ENCODE measurements around the gene ACKR4. TPM values are rescaled to one million over a fixed set of nuclear protein-coding genes. Genes with fewer than 3 reads are reported as not detected.

ACKR4 gene
- total RNA-seq, 1 experiment from 2014 or later: not detected

DNA sequence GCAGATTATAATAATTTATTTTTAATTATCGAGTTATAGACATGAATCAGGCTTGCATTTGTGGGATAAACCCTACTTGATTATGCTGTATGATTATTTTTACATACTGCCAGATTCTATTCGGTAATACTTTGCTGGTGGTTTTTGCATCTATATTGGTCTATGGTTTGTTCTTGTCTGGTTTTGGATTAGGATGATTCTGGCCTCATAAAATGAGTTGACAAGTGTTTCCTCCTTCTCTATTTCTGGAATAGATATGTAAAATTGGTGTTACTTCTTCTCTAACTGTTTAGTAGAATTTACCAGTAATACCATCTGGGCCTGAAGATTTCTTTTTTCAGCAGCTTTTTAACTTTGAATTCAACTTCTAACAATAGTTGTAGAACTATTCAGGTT lies 33.0 kb upstream of the ACKR4 start (continued):
- TF ChIP-seq FOXP4 (CRISPR knock-in tag; IDR thresholded peaks at IDR 0.05): no peak
- no peak for TF ChIP-seq CBFB (CRISPR knock-in tag; IDR thresholded peaks at IDR 0.05; ENCODE audit: low read depth)
- no peak for TF ChIP-seq NR2C2 (CRISPR knock-in tag; IDR thresholded peaks at IDR 0.05)
- no peak for TF ChIP-seq IRF1 (CRISPR knock-in tag; IDR thresholded peaks at IDR 0.05)
- no peak for TF ChIP-seq ZNF671 (CRISPR knock-in tag; IDR thresholded peaks at IDR 0.05)
- no peak for TF ChIP-seq ZBTB21 (CRISPR knock-in tag; IDR thresholded peaks at IDR 0.05; ENCODE audit: borderline replicate concordance)

- CTCF ChIA-PET: interaction anchor here (1.1 kb wide), 1 partner anchor 11 kb away, joined by 4 read pairs; no protein-coding TSS in a partner anchor
- Mint-ChIP-seq H3K9me3 (peaks cover 11% of the 10 kb centered on the region), H3K27ac (no peak overlapping the region), H3K27me3 (ENCODE audit: low read depth) (no peaks in the 10 kb centered on the region), H3K4me3 (no peak overlapping the region), H3K36me3 (peaks cover 14% of the 10 kb centered on the region), H3K4me1 (no peaks in the 10 kb centered on the region)
- POLR2A ChIA-PET: no interaction called here
- no peak for TF ChIP-seq GABPB1 (CRISPR knock-in tag; IDR thresholded peaks at IDR 0.05)
- no peak for TF ChIP-seq TP53 (CRISPR knock-in tag; IDR thresholded peaks at IDR 0.05)
- no peak for TF ChIP-seq ZNF425 (CRISPR knock-in tag; conservative IDR thresholded peaks at IDR 0.05)
- no peak for TF ChIP-seq RELA (CRISPR knock-in tag; IDR thresholded peaks at IDR 0.05; ENCODE audit: borderline replicate concordance)
- TF ChIP-seq MYBL2 (CRISPR knock-in tag; IDR thresholded peaks at IDR 0.05): no peak
- DNase-seq (ENCODE audit: low spot score) (no peak), ATAC-seq (no peak)
Measured at GRCh38 chr3:132568422-132568821, 28.6 kb upstream of the ACKR4 start.

GRCh38 chr3:132569153-132569552 lies 27.9 kb upstream of the ACKR4 start:
- DNase-seq (ENCODE audit: low spot score) (no peak), ATAC-seq (no peak)
- Mint-ChIP-seq H3K27ac (no peak overlapping the region), H3K4me1 (no peaks in the 10 kb centered on the region), H3K4me3 (no peak overlapping the region), H3K9me3 (peaks cover 11% of the 10 kb centered on the region), H3K27me3 (ENCODE audit: low read depth) (no peaks in the 10 kb centered on the region), H3K36me3 (peaks cover 14% of the 10 kb centered on the region)
- ChIA-PET CTCF (interaction anchor here (1.1 kb wide), 1 partner anchor 12 kb away, joined by 4 read pairs; no protein-coding TSS in a partner anchor), POLR2A (no interaction called here)
- no peak for TF ChIP-seq ZNF396 (CRISPR knock-in tag; IDR thresholded peaks at IDR 0.05; ENCODE audit: borderline replicate concordance)
- no peak for TF ChIP-seq ZNF281 (CRISPR knock-in tag; IDR thresholded peaks at IDR 0.05)

DNA sequence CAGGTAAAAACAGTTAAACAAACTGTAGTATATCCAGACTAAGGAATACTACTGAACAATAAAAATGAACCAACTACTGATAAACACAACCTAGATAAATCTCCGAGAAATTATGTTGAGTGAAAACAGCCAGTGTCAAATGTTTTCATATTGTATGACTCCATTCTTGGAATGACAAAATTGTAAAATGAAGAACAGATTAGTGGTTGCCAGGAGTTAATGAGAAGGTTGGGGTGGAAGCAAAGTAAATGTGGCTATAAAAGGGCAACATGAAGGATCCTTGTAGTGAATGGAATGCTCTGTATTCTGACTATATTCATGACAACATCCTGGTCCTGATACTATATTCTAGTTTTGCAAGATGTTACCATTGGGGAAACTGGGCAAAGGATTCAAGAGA lies 27.5 kb upstream of the ACKR4 start:
- Mint-ChIP-seq H3K9me3 (peaks cover 11% of the 10 kb centered on the region), H3K27ac (no peak overlapping the region), H3K4me1 (no peaks in the 10 kb centered on the region), H3K36me3 (peaks cover 14% of the 10 kb centered on the region), H3K27me3 (ENCODE audit: low read depth) (no peaks in the 10 kb centered on the region), H3K4me3 (no peak overlapping the region)
- DNase-seq (ENCODE audit: low spot score): no peak
- ATAC-seq: no peak
- POLR2A ChIA-PET: no interaction called here
- CTCF ChIA-PET: no interaction called here
- TF ChIP-seq ZBTB43 (CRISPR knock-in tag; IDR thresholded peaks at IDR 0.05): no peak
- no peak for TF ChIP-seq SP1 (CRISPR knock-in tag; conservative IDR thresholded peaks at IDR 0.05)
- no peak for TF ChIP-seq SMAD3 (CRISPR knock-in tag; IDR thresholded peaks at IDR 0.05; ENCODE audit: borderline replicate concordance)
- TF ChIP-seq ZNF138 (CRISPR knock-in tag; conservative IDR thresholded peaks at IDR 0.05): no peak
- TF ChIP-seq, protein P1, sequence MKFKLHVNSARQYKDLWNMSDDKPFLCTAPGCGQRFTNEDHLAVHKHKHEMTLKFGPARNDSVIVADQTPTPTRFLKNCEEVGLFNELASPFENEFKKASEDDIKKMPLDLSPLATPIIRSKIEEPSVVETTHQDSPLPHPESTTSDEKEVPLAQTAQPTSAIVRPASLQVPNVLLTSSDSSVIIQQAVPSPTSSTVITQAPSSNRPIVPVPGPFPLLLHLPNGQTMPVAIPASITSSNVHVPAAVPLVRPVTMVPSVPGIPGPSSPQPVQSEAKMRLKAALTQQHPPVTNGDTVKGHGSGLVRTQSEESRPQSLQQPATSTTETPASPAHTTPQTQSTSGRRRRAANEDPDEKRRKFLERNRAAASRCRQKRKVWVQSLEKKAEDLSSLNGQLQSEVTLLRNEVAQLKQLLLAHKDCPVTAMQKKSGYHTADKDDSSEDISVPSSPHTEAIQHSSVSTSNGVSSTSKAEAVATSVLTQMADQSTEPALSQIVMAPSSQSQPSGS (CRISPR knock-in tag; IDR thresholded peaks at IDR 0.05; ENCODE audit: borderline replicate concordance, low read depth): no peak
- no peak for TF ChIP-seq ZNF416 (CRISPR knock-in tag; IDR thresholded peaks at IDR 0.05)
- TF ChIP-seq ZNF232 (CRISPR knock-in tag; IDR thresholded peaks at IDR 0.05): no peak
- TF ChIP-seq CDX4 (CRISPR knock-in tag; IDR thresholded peaks at IDR 0.05; ENCODE audit: borderline replicate concordance): no peak
